PC-3 (cell line): ENCODE results near the gene RANGAP1. TPM values are rescaled to one million over a fixed set of nuclear protein-coding genes. Genes with fewer than 3 reads are reported as not detected.

Experiments used
- ATAC-seq: fragments of 200-7000 bp; cut with Tn5 transposase; 2 replicates; pipeline ENCODE4 v1.9.1; 2020; ENCODE audit warnings: mild to moderate bottlenecking, moderate library complexity
- BruUV-seq: library from RNA; stranded (reverse); fragments of 400-500 nt; replicated peaks from 2 replicates; lab custom pipeline; 2021; lab: Mats Ljungman, UMichigan
- CTCF ChIA-PET: fragments of 300-600 bp; sonication (Branson Sonifier 250); formaldehyde crosslinking; loops from one replicate; lab custom pipeline; 2022; ENCODE audit warnings: antibody characterized with exemption; lab: Charles Lee
- POLR2A ChIA-PET: fragments of 300-600 bp; sonication (Branson Sonifier 250); formaldehyde crosslinking; loops from one replicate; lab custom pipeline; 2022; ENCODE audit warnings: antibody characterized with exemption; ENCODE audit not compliant: unreplicated experiment; lab: Charles Lee
- DNase-seq: peaks from one replicate; pipeline ENCODE4 v3.0.0-alpha.2; 2015
- H2AFZ ChIP-seq: fragments of 300-600 bp; sonication (generic); 2 replicates; pipeline ENCODE4 v1.6.0; 2016; ENCODE audit warnings: antibody characterized with exemption, low read length
- H3F3A ChIP-seq: fragments of 300-600 bp; sonication (generic); one replicate; pipeline ENCODE4 v1.6.0; 2017; ENCODE audit warnings: antibody characterized with exemption, low read length, control low read depth, mild to moderate bottlenecking; ENCODE audit not compliant: unreplicated experiment
- H3K27ac ChIP-seq: fragments of 300-600 bp; sonication (generic); 2 replicates; pipeline ENCODE4 v1.5.1; 2016; ENCODE audit warnings: mild to moderate bottlenecking, low read length
- H3K27me3 ChIP-seq: fragments of 300-600 bp; sonication (generic); 2 replicates; pipeline ENCODE4 v1.6.1; 2016; ENCODE audit warnings: low read length, mixed read lengths
- H3K36me3 ChIP-seq: fragments of 300-600 bp; sonication (generic); 2 replicates; pipeline ENCODE4 v1.6.1; 2016; ENCODE audit warnings: low read depth, mixed run types, low read length, mixed read lengths
- H3K4me1 ChIP-seq: fragments of 300-600 bp; sonication (generic); 2 replicates; pipeline ENCODE4 v1.5.1; 2016; ENCODE audit warnings: low read length; ENCODE audit not compliant: insufficient read depth
- H3K4me2 ChIP-seq: fragments of 300-600 bp; sonication (generic); 2 replicates; pipeline ENCODE4 v1.6.0; 2016; ENCODE audit warnings: low read length
- H3K4me3 ChIP-seq: fragments of 300-600 bp; sonication (generic); 2 replicates; pipeline ENCODE4 v1.5.1; 2016; ENCODE audit warnings: mild to moderate bottlenecking, low read length, mixed read lengths
- H3K79me2 ChIP-seq: fragments of 300-600 bp; sonication (generic); 2 replicates; pipeline ENCODE4 v1.6.1; 2017; ENCODE audit warnings: low read length, mixed read lengths
- H3K9ac ChIP-seq: fragments of 300-600 bp; sonication (generic); 2 replicates; pipeline ENCODE4 v1.6.0; 2016; ENCODE audit warnings: mild to moderate bottlenecking, low read length
- H3K9me2 ChIP-seq: fragments of 300-600 bp; sonication (generic); replicated peaks from 2 replicates; pipeline ENCODE4 v1.6.1; 2016; ENCODE audit warnings: mixed run types, low read length, mixed read lengths
- H3K9me3 ChIP-seq: fragments of 300-600 bp; sonication (generic); 2 replicates; pipeline ENCODE4 v1.6.1; 2016; ENCODE audit warnings: low read length, mixed read lengths
- H4K20me1 ChIP-seq: fragments of 300-600 bp; sonication (generic); 2 replicates; pipeline ENCODE4 v1.6.1; 2016; ENCODE audit warnings: low read length, mixed read lengths
- EZH2 ChIP-seq: fragments of 300-600 bp; sonication (generic); IDR thresholded peaks from one replicate; pipeline ENCODE4 v1.6.1; 2017; ENCODE audit warnings: antibody characterized with exemption, mild to moderate bottlenecking, low read length; ENCODE audit not compliant: unreplicated experiment
- EZH2phosphoT487 ChIP-seq: fragments of 300-600 bp; sonication (generic); IDR thresholded peaks from 2 replicates; pipeline ENCODE4 v1.6.1; 2018; ENCODE audit warnings: mild to moderate bottlenecking, antibody characterized with exemption, low read length, borderline replicate concordance
- intact Hi-C: fragments of 100-400 bp; cut with micrococcal nuclease; formaldehyde crosslinking; loops from 2 replicates; pipeline ENCODE4 v1.9.0; 2023
- total RNA-seq: library from RNA; depleted of rRNA; stranded (reverse); fragments of >200 nt; gene quantifications from 2 replicates; pipeline ENCODE4 v1.2.3, GENCODE V29; 2014
- TF ChIP-seq, protein P1 (sequence below): fragments of 300-600 bp; sonication (generic); conservative IDR thresholded peaks from 2 replicates; pipeline ENCODE4 v1.5.1; 2017; ENCODE audit warnings: antibody characterized with exemption, low read depth, mild to moderate bottlenecking, low read length

Gene RANGAP1
- total RNA-seq, 1 experiment from 2014 or later = 99.0 TPM

DNA sequence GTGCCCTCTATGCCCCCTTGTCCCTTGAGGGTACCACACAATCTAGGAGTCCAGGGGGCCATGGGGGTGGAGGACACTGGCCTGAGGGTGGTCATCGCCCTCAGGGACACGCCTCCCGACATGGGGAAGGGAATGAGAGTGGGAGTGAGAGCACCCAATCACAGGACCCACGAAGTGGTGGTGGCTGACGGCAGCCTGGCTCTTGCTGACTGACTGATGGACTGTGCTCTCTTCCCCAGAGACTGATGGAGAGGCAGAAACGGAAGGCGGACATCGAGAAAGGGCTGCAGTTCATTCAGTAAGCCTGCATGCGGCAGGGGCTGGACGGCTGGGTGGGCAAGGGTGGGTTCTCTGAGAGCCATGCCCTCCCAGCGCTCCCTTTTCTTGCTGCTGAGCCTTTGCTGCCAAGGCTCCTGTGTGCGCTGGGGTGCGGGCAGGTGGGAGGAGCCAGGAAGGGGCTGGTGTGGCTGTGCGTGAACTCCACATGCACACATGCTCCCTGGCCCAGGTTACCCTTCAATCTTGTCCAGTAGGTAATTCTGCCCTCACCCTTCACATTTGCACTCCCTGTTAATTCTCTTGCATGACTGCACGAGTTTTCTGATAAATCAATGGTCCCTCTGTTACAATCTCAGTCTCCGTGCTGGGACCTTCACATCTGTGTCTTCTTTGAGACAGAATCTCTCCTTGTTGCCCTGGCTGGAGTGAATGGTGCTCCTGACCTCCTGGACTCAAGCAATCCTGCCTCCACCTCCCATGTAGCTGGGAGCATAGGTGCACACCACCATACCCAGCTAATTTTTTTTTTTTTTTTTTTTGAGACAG is 34.6 kb upstream of the RANGAP1 start:
- Histone ChIP-seq H2AFZ (no peak overlapping the region), H3K4me1 (no peaks in the 10 kb centered on the region), H3K27ac (no peak overlapping the region), H3K36me3 (no peaks in the 10 kb centered on the region; the same call in 1 of the 2 replicates), H3F3A (no peaks in the 10 kb centered on the region), H3K27me3 (no peaks in the 10 kb centered on the region), H3K9me2 (no peaks in the 10 kb centered on the region), H3K4me2 (no peak overlapping the region), H3K79me2 (no peaks in the 10 kb centered on the region), H4K20me1 (no peaks in the 10 kb centered on the region), H3K9ac (no peak overlapping the region), H3K4me3 (no peak overlapping the region), H3K9me3 (no peaks in the 10 kb centered on the region)
- DNase-seq (no peak), ATAC-seq (no peak)
- TF ChIP-seq EZH2phosphoT487 (no peak), EZH2 (no peak)
- TF ChIP-seq, protein P1, sequence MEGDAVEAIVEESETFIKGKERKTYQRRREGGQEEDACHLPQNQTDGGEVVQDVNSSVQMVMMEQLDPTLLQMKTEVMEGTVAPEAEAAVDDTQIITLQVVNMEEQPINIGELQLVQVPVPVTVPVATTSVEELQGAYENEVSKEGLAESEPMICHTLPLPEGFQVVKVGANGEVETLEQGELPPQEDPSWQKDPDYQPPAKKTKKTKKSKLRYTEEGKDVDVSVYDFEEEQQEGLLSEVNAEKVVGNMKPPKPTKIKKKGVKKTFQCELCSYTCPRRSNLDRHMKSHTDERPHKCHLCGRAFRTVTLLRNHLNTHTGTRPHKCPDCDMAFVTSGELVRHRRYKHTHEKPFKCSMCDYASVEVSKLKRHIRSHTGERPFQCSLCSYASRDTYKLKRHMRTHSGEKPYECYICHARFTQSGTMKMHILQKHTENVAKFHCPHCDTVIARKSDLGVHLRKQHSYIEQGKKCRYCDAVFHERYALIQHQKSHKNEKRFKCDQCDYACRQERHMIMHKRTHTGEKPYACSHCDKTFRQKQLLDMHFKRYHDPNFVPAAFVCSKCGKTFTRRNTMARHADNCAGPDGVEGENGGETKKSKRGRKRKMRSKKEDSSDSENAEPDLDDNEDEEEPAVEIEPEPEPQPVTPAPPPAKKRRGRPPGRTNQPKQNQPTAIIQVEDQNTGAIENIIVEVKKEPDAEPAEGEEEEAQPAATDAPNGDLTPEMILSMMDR = no peak
- BruUV-seq = no TSS peak
- ChIA-PET CTCF (no interaction called here), POLR2A (no interaction called here)
- intact Hi-C loops = no loop called here

DNA sequence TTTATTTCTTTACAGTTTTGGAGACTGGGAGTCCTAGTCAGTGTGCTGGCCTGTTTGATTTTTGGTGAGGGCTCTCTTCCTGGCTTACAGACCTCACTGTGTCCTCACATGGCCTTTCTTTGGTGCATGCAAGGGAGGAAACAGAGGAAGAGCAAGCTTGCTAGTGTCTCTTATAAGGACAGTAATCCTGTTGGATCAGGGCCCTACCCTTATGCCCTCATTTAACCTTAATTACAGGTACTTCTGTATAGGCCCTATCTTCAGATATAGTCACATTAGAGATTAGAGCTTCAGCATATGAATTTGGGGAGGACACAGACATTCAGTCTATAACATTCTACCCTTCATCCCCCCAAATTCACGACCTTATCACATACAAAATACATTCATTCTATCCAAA is 29.6 kb upstream of the RANGAP1 start:
- H3K79me2 ChIP-seq = peaks cover 18% of the 10 kb centered on the region
- intact Hi-C loops = no loop called here

More for the DNA sequence above, 29.6 kb upstream of the RANGAP1 start:
- Histone ChIP-seq H3K4me3 (no peak overlapping the region), H3K9ac (no peak overlapping the region), H3F3A (no peaks in the 10 kb centered on the region), H3K9me2 (no peaks in the 10 kb centered on the region), H3K9me3 (no peaks in the 10 kb centered on the region), H3K27me3 (no peaks in the 10 kb centered on the region), H3K4me1 (0 out of 2 replicates have a peak, but pooled peaks cover 4% of the 10 kb centered on the region), H4K20me1 (no peaks in the 10 kb centered on the region), H3K36me3 (no peaks in the 10 kb centered on the region), H2AFZ (no peak overlapping the region), H3K4me2 (no peak overlapping the region), H3K27ac (no peak overlapping the region)
- CTCF ChIA-PET = no interaction called here
- no peak for DNase-seq
- no TSS peak for BruUV-seq
- TF ChIP-seq EZH2 = no peak
- no peak for TF ChIP-seq EZH2phosphoT487
- TF ChIP-seq, protein P1 = no peak
- no peak for ATAC-seq
- POLR2A ChIA-PET = no interaction called here
